ENCODE results near the gene SNX8. TPM values are rescaled to one million over a fixed set of nuclear protein-coding genes. Genes with fewer than 3 reads are reported as not detected.
"Not testable (repeated sequence)": the region's sequence is repeated elsewhere in the genome, so short reads cannot be mapped to it uniquely, and the experiment has no call there.

The SNX8 gene
- total RNA-seq, 2 donors from 2014 or later, result 28.9 to 34.5 TPM

DNA sequence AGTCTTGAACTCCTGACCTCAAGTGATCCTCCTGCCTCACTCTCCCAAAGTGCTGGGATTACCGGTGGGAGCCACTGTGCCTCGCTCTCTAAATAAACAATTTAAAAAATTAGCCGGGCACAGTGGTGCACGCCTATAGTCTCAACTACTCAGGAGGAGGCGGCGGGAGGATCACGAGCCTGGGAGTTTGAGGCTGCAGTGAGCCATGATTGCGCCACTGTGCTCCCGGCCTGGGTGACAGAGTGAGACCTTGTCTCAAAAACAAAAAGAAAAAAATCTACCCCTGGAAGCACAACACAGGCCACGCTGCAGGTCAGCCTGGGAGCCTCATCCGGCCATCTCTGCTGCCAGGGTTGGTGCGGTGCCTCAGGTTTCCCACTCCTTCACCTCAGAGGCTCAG is 36.6 kb upstream of the SNX8 start:
- H3K27ac Mint-ChIP-seq, result no peak overlapping the region
- peaks cover 0 to 9% of the 10 kb centered on the region in 2 donors for H3K4me1 Mint-ChIP-seq (ENCODE audit: low read depth in 2 of 2)
- no peaks in the 10 kb centered on the region for H3K9me3 Mint-ChIP-seq
- DNase-seq (ENCODE audit: low spot score) (no peak), ATAC-seq (no peak)
- no peak overlapping the region for H3K4me3 Mint-ChIP-seq
- no peaks in the 10 kb centered on the region for H3K27me3 Mint-ChIP-seq
- H3K36me3 Mint-ChIP-seq, result peaks cover 2% of the 10 kb centered on the region

- H3K36me3 Mint-ChIP-seq, result no peaks in the 10 kb centered on the region
- no peak overlapping the region for H3K27ac Mint-ChIP-seq
- H3K4me3 Mint-ChIP-seq, result no peak overlapping the region
- peaks cover 0 to 9% of the 10 kb centered on the region in 2 donors for H3K4me1 Mint-ChIP-seq (ENCODE audit: low read depth in 2 of 2)
- DNase-seq (ENCODE audit: low spot score), result no peak
- H3K9me3 Mint-ChIP-seq, result no peaks in the 10 kb centered on the region
- no peaks in the 10 kb centered on the region for H3K27me3 Mint-ChIP-seq
- no peak for ATAC-seq
Observed at GRCh38 chr7:2350055-2350454, 35.8 kb upstream of the SNX8 start.

- H3K27ac Mint-ChIP-seq; H3K9me3 Mint-ChIP-seq; H3K36me3 Mint-ChIP-seq; DNase-seq (ENCODE audit: low spot score); H3K4me1 Mint-ChIP-seq (ENCODE audit: low read depth in 2 of 2); H3K27me3 Mint-ChIP-seq; H3K4me3 Mint-ChIP-seq: not testable (repeated sequence)
- peak in 1 of 2 donors; percentile 20 for ATAC-seq
Observed at GRCh38 chr7:2347351-2348063, 33.3 kb upstream of the SNX8 start.

- ATAC-seq, result no peak
- no peak overlapping the region for H3K4me3 Mint-ChIP-seq
- no peaks in the 10 kb centered on the region for H3K4me1 Mint-ChIP-seq (ENCODE audit: low read depth in 2 of 2)
- no peaks in the 10 kb centered on the region for H3K36me3 Mint-ChIP-seq
- no peaks in the 10 kb centered on the region for H3K27me3 Mint-ChIP-seq
- no peaks in the 10 kb centered on the region for H3K9me3 Mint-ChIP-seq
- no peak for DNase-seq (ENCODE audit: low spot score)
- H3K27ac Mint-ChIP-seq, result no peak overlapping the region
Observed at GRCh38 chr7:2336626-2337299, 22.5 kb upstream of the SNX8 start.

GRCh38 chr7:2332606-2333231 is 18.5 kb upstream of the SNX8 start:
- not testable (repeated sequence) for H3K36me3 Mint-ChIP-seq; H3K4me3 Mint-ChIP-seq; H3K27me3 Mint-ChIP-seq; H3K27ac Mint-ChIP-seq; H3K4me1 Mint-ChIP-seq (ENCODE audit: low read depth in 2 of 2); DNase-seq (ENCODE audit: low spot score); H3K9me3 Mint-ChIP-seq; ATAC-seq

DNA sequence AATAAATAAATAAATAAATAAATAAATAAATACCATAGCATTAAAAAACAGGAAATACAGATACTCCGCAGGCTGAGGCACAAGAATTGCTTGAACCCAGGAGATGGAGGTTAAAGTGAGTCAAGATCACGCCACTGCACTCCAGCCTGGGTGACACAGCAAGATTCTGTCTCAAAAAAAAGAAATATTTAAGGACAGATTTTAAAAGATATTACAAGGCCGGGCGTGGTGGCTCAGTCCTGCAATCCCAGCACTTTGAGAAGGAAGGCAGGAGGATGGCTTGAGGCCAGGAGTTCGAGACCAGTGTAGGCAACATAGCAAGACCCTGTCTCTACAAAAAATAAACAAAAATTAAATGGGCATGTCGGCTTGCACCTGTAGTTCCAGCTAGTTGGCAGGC is 17.5 kb upstream of the SNX8 start:
- Mint-ChIP-seq H3K4me3 (no peak overlapping the region), H3K36me3 (no peaks in the 10 kb centered on the region), H3K4me1 (ENCODE audit: low read depth in 2 of 2) (no peaks in the 10 kb centered on the region), H3K27ac (no peak overlapping the region), H3K27me3 (no peaks in the 10 kb centered on the region), H3K9me3 (no peaks in the 10 kb centered on the region)
- ATAC-seq (no peak), DNase-seq (ENCODE audit: low spot score) (no peak)

DNA sequence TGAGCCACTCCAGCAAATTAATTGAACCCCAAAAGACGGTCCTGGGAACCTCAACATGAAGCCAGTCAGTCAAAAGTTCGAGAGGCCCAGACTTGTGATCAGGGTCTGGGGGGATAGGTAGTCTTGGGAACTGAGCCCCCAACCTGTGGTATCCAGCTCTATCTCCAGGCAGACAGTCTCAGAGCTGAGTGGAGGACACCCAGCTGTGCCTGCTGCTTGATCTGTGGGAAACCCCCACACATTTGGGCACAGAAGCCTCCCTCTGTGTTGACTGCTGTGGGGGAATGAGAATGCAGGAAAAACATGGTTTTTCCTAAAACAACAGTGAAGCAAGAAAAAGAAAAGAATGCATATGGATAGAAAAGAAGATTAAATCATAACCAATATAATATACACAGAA is 16.3 kb upstream of the SNX8 start:
- no peaks in the 10 kb centered on the region for H3K9me3 Mint-ChIP-seq
- no peak overlapping the region for H3K4me3 Mint-ChIP-seq
- DNase-seq (ENCODE audit: low spot score) (no peak), ATAC-seq (no peak)
- H3K27me3 Mint-ChIP-seq, result no peaks in the 10 kb centered on the region
- no peak overlapping the region for H3K27ac Mint-ChIP-seq
- H3K4me1 Mint-ChIP-seq (ENCODE audit: low read depth in 2 of 2), result no peaks in the 10 kb centered on the region
- H3K36me3 Mint-ChIP-seq, result no peaks in the 10 kb centered on the region

- no peak for DNase-seq (ENCODE audit: low spot score)
- Mint-ChIP-seq H3K4me3 (no peak overlapping the region), H3K27me3 (no peaks in the 10 kb centered on the region), H3K9me3 (no peaks in the 10 kb centered on the region), H3K4me1 (ENCODE audit: low read depth in 2 of 2) (no peaks in the 10 kb centered on the region), H3K36me3 (no peaks in the 10 kb centered on the region), H3K27ac (no peak overlapping the region)
- ATAC-seq, result no peak
Observed at GRCh38 chr7:2326951-2327350, 12.7 kb upstream of the SNX8 start.

DNA sequence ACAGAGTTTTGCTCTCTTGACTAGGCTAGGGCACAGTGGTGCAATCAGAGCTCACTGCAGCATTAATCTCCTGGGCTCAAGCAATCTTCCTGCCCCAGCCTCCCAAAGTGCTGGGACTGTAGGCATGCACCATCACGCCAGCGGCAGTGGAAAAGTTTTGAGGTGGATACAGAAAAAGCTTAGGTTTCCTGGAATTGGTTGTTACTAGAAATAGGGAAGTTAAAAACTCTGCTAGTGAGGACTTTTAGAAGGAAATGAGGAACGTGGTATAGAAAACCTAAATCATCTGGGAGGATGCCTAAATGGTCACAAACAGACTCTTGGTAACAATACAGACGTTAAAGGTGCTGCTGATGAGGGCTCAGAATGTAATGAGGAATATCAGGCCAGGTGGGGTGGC is 10.9 kb upstream of the SNX8 start:
- H3K27ac Mint-ChIP-seq, result no peak overlapping the region
- no peaks in the 10 kb centered on the region for H3K9me3 Mint-ChIP-seq
- ATAC-seq (no peak), DNase-seq (ENCODE audit: low spot score) (no peak)
- no peaks in the 10 kb centered on the region for H3K27me3 Mint-ChIP-seq
- no peak overlapping the region for H3K4me3 Mint-ChIP-seq
- no peaks in the 10 kb centered on the region for H3K36me3 Mint-ChIP-seq
- H3K4me1 Mint-ChIP-seq (ENCODE audit: low read depth in 2 of 2), result no peaks in the 10 kb centered on the region

GRCh38 chr7:2321020-2321419 is 6.8 kb upstream of the SNX8 start:
- peaks cover 0 to 3% of the 10 kb centered on the region in 2 donors for H3K4me1 Mint-ChIP-seq (ENCODE audit: low read depth in 2 of 2)
- DNase-seq (ENCODE audit: low spot score), result no peak
- no peak overlapping the region for H3K4me3 Mint-ChIP-seq
- H3K27me3 Mint-ChIP-seq, result no peaks in the 10 kb centered on the region
- ATAC-seq, result no peak
- no peaks in the 10 kb centered on the region for H3K9me3 Mint-ChIP-seq
- H3K36me3 Mint-ChIP-seq, result no peaks in the 10 kb centered on the region
- H3K27ac Mint-ChIP-seq, result no peak overlapping the region

DNA sequence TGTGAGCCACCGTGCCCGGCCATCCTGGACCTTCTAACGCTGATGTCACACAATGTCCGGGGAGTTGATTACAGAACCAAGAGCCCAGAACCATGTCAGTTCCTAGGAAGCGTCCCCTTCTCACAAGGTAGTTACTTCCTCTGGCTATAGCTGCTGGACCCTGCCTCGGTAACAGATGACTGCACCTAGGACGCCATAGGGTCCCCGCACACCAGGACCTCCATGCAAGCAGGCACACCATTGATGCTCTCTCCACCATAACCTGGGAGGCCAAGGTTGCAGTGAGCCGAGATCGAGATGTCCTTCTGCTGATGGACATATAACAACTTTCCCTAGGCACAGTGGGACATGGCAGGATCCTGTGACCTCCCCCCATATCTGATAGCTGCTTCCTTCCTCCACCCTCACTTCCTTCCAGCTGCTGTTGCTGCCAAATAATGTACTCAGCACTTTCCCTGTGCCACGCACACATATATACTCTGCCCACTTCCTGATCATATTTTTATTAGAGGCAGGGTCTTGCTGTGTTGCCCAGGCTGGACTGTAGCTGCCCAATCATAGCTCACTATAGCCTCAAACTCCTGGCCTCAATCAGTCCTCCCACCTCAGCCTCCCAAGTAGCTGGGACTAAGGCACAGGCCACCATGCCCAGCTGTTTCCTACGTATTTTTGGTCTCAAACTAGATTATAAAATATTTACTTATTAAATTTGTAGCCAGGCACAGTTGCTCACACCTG is 3.5 kb upstream of the SNX8 start:
- Mint-ChIP-seq H3K4me3 (no peak overlapping the region), H3K27me3 (no peaks in the 10 kb centered on the region), H3K27ac (no peak overlapping the region), H3K4me1 (ENCODE audit: low read depth in 2 of 2) (peaks cover 8% of the 10 kb centered on the region in 2 donors), H3K36me3 (no peaks in the 10 kb centered on the region), H3K9me3 (no peaks in the 10 kb centered on the region)
- ATAC-seq (no peak), DNase-seq (ENCODE audit: low spot score) (no peak)

DNA sequence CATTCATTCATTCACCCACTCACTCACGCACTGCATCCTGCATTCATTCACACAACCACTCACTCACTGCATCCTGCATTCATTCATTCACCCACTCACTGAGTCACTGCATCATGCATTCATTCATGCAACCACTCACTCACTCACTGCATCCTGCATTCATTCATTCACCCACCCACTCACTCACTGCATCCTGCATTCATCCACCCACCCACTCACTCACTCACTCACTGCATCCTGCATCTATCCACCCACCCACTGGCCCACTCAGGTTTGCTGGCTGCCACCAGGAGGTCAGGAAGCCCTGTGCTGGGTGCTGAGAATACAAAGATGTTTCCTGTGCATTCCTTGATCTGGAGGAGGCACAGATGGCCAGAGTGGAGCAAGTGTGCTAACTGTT is 2.3 kb upstream of the SNX8 start:
- no peak overlapping the region for H3K27ac Mint-ChIP-seq
- peaks cover 14% of the 10 kb centered on the region in 2 donors for H3K4me1 Mint-ChIP-seq (ENCODE audit: low read depth in 2 of 2)
- no peaks in the 10 kb centered on the region for H3K36me3 Mint-ChIP-seq

DNA sequence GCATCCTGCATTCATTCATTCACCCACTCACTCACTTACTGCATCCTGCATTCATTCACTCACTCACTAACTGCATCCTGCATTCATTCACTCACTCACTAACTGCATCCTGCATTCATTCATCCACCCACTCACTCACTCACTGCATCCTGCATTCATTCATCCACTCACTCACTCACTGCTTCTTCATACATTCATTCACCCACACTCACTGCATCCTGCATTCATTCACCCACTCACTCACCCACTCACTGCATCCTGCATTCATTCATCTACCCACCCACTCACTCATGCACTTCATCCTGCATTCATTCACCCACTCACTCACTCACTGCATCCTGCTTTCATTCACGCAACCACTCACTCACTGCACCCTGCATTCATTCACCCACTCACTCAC is 1.5 kb upstream of the SNX8 start:
- Mint-ChIP-seq H3K4me1 (ENCODE audit: low read depth in 2 of 2) (peaks cover 14% of the 10 kb centered on the region in 2 donors), H3K9me3 (no peaks in the 10 kb centered on the region), H3K27me3 (no peaks in the 10 kb centered on the region), H3K36me3 (no peaks in the 10 kb centered on the region), H3K27ac (no peak overlapping the region), H3K4me3 (no peak overlapping the region)
- DNase-seq (ENCODE audit: low spot score) (no peak), ATAC-seq (no peak)

More for the DNA sequence above, 2.3 kb upstream of the SNX8 start:
- no peak overlapping the region for H3K4me3 Mint-ChIP-seq
- no peaks in the 10 kb centered on the region for H3K9me3 Mint-ChIP-seq
- no peaks in the 10 kb centered on the region for H3K27me3 Mint-ChIP-seq
- DNase-seq (ENCODE audit: low spot score) (no peak), ATAC-seq (no peak)
